HG03064 (cell line): Measurements from ENCODE around the gene RAE1.

Experiments
- ATAC-seq: cut with Tn5 transposase; IDR thresholded peaks from one replicate; pipeline ENCODE4 v1.9.1; 2021; ENCODE audit warnings: low read depth; ENCODE audit not compliant: unreplicated experiment

RAE1 gene

DNA sequence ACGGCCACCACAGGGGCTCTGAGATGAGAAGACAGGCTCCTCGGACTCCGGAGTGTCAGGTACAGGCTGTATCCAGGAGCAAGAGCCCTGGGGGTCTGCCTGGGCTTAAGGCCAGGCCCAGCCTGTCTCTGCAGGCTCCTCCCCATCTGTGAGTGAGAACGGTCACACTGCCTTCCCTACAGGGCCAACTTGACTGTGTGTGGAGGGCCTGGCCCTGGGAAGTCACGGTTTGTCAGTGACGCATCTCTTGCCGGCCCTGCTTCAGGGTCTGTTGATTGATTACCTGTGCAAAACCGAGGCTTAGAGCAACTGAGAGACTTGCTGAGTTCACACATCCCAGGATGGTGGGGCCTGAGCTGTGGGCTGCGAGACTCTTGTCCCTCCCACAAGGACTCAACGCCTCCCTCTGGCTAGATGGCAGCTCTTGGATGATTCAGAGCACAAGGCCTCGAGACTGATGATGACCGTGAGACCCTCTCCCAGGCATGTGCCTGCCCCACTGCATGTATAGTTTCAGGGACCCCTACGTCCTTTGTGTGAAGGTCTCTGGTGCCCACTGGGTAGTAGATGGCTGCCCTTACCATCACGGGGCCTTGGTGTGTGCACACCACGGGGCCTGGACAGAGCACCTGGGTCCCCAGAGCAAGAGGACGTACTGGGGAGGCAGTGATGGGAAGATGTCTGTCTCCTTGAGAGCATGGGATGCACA is 46.1 kb downstream of the RAE1 start:
- no peak for ATAC-seq

DNA sequence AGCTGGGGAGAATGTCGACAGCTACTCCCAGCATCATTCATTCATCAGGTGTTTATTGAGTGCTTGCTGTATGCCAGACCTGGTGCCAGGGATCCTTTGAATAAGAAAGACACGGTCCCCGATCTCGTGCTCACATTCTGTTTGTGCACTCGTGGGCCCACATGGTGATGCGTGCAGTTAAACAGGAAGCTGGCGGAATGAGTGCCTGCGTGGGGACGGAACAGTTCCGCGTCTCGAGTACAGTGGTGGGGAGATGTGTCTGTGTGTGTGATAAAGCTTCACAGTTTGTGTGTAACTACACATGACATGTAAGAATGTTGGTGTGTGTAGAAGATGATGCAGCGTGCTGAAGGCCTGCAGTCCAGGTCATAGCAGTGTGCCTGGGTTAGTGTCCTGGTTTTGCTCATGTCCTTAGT is 46.6 kb downstream of the RAE1 start:
- ATAC-seq, result peak; percentile 0

DNA sequence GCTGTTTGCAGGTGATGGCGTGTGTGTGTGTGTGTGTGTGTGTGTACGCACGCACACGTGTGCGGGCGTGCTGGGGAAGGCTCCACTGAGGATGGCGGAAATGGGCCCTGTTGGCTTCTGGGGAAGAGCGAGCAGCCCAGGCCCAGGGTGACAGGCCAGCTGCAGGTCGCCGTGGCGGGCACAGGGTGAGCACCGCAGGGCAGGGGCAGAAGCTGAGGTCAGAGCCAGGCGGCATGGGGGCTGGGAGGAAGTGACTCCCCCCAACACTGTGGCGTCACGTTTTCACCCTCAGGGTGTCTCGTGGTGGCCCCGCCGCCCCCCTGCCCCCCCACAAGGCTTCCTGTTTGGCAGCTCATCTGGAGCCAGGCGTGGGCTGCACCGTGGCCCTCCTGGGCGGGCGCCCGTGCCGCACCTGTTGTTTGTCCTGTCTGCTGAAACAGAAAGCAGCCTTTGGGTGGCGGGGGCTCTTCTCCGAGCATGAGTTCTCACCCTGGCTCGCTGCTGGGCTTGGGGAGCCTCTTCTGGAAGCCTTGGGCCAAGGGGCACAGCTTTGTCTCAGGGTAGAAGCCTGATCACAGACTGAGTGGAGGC is 47.3 kb downstream of the RAE1 start:
- peak; percentile 39 for ATAC-seq

DNA sequence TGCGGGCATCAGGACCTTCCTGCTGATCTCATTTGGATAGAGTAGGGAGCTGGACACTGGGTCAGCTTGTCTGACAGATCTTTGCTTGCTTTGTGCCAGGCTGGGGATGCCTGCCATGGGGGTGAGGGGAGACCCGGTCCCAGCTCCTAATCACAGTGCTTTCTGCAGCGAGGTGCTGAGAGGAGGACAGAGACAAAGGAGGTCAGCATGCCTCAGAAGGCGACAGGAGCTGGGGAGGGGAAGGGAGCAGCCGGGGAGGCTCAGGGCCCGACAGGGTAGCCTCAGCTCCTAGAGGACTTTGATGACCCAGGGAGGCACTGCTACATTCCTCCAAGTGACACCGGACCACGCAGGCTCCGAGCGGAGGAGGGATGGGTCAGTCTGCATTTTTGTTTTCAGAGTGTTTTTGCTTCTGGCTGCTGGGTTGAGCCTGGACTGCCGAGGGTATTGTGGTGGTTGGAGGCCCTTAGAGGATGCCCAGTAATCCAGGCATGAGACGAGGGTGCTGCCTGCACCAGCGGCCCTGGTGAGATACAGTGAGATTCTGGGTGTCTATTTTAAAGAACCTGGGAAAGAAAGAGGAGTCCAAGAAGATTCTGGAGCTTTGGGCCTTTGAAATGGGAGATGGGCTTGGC is 48.0 kb downstream of the RAE1 start:
- ATAC-seq, result no peak

DNA sequence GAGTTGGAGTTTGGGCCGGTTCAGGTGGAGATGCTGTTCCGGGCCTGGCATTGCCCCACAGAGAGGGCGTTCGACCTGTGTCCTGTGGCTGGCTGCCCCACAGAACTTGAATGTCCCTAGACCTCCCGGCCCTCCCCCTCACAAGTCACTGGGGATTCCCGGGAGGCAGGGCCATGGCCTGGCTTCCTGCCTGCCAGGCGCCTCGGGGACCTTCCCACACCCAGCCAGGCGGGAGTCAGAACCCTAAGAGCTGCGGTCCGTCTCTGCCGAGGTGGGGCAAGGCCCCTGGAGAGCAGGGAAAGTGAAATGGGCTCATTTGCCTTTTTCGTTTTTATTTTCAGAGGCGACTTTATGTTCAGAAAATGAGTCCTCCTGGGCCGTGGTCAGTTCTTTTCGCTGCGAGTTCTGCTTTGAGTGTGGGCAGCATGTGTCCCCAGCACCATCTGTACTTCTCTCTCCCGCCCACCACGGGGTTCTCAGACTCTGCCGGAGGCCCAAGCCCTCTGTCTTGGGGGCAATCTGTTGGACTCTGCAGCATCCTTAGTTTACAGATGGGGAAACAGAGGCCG is 48.6 kb downstream of the RAE1 start:
- ATAC-seq, result peak; percentile 34

DNA sequence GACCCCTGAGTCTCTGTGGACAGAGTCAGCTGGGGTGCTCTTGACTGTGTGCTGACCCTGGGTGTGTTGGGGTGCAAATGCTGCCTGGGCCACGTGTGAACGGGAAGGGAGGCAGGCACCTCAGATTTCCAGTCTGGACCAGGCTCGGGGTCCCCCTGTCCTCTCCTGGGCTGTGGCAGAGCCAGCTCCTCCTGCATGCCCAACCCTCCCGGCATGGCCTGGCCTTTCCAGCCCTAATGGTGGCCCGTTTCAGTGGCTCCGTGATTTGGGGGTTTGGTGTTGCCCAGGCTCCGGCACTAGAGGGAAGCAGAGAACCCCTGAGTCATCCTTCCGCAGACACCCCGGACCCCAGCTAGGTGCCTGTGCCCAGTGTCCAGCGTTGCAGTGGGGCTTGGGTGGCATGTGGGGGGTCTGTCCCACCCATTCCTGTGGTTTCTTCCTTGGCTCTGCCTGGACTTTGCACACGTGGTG is 49.2 kb downstream of the RAE1 start:
- no peak for ATAC-seq

DNA sequence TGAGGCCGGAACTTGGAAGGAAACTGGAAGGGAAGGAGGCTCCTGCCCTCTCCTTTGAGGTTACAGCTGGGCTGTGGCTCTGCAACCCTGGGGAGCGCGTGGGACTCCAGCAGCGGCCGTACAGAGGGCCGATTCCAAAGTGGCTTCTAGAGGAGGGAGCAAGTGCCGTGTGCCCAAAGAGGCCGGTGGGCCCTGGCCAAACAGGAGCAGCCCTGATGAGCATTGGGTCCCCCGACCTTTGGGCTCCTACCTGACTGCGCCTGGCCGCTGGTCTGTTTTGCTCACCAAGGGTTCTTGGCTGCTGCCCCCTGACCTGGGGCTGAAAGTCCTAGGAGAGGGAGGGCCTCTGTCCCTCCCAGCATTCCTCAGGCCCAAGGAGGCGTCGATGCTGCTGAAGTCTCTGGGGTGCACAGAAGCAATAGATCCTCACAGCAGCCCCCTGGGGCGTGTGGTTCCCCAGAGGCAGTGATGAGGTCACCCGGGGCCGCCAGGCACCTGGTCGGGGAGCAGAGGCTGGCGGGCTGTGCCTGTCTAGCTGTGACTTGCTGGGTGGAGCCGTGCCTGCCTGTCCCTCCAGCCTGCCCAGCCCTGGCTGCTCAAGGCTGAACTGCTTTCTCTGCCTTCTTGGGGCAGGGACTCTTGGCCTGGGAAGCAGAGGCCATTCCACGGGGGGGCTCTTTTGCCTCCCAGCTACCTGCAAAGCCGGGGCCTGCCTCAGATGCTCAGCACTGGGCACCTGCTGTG is 49.9 kb downstream of the RAE1 start:
- ATAC-seq, result no peak

DNA sequence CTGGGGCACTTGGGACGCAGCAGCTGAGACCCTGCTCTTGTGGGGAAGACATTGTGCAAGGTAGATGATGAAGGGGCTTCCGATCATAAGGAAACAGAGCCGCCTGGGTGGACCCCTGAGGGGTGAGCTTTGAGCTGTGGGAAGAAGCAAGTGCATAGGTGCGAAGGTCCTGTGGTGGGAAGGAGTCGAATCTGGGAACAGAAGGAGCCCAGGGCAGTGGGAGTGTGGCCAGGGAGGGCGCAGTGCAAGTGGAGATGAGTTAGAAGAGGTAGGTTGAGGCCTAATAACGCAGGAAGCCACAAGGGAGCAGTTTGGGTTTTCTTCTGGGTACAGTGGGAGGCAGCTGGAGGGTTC is 50.5 kb downstream of the RAE1 start:
- ATAC-seq, result no peak

DNA sequence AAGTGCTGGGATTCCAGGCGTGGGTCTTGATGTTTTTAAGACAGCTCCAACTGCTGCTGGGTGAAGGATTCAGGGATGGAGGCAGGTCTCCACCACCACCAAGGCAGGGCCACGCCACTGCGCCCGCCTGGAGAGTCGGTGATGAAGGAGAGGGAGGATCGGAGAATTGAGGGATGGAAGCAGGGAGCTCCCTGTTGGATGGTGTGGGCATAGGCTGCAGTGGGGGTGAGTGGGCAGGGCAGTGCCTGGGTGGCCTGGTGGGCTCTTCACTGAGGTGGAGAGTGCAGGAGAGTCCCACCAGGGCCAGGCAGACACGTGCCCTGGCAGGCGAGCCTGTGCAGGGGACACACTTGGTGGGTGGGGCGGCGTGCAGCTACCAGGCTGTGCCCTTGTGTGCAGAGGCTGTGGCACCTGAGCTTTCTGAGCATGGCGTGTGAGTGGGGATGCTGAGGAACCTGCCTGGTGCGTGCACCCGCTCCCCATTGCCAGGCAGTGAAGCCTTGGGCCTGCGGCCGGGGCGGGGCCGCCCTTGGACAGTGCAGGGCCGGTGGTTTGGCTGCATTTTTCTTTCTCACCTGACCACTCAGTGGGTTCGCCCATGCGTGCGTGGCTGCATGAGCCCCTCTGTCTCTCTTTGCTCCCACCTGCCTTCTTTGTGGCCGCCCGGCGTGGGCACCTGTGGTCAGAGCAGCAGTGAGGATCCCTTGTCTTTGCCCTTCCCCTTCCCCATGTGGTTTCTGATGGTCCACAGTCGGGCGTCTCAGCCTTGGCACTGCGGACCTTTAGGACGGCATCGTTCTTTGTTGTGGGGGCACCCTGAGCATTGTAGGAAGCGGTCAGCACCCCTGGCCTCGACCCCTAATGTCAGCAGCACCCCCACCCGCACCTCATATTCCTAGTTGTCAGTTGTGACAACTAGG is 51.4 kb downstream of the RAE1 start:
- ATAC-seq, result no peak

DNA sequence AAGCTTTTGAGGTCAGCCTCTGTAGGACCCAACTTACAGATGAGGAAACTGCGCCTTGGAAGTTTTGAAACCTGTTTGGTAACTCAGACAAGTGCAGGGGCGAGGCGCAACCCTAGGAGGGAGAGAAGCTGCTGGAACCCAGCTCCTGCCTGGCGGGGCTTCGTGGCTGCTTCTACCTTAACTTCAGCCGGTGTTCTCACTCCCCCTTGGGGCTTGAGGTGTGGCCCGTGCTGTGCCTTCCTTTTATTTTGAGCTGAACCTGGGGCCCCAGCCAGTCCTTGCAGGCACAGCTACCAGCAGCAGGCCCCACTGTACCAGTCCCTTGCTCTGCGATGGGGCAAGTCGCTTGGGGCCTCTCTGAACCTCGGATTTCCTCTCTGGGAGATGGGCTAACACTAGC is 52.2 kb downstream of the RAE1 start:
- no peak for ATAC-seq

DNA sequence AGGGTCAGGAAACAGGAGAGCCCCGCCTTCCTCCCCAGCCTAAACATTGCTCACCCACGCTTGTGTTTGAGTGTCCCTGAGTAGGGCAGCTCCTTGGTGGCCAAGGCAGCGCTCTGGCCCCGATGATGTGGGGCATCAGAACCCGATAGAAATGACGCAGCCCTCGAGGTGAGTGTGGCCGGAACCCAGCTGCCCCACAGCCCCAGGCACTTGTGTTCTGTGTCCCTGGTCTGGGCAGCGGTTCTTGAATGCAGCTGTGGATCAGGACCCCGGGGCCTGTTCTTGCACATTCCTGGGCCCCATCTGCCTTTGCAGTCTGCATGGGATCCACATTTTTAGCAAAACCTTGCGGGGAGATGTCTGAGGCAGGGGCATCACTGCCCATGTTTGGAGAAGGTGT is 53.0 kb downstream of the RAE1 start:
- ATAC-seq, result no peak

DNA sequence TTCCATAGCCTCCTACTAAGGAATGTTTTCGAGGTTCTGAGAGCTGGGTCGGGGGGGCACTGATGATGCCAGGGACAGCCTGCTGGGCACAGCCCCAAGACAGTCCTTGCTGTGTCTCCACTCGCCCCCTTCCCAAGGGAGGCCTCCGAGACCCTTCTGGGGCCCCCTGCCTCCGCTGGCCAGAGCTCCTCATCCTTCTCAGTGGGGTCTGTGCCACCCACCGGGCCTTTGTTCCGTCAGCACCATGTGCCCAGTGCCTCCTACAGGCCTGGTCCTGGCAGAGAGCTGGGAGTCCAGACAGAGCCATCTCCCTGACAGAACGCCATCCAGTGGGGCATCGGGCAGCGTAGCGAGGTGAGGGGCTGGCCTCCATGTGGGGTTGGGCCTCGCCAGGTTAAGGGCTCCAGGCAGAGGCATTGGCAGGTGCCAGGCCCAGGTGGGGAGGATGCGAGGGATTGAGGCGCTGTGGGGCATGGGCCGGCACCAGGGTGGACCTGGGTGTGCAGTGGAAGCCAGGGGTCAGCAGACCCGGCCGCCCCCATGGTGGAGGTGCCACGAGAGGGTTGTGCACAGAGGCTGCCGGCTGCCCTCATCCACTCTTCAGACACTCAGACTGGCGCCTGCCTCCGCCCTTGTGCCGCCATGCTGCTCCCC is 53.5 kb downstream of the RAE1 start:
- no peak for ATAC-seq

DNA sequence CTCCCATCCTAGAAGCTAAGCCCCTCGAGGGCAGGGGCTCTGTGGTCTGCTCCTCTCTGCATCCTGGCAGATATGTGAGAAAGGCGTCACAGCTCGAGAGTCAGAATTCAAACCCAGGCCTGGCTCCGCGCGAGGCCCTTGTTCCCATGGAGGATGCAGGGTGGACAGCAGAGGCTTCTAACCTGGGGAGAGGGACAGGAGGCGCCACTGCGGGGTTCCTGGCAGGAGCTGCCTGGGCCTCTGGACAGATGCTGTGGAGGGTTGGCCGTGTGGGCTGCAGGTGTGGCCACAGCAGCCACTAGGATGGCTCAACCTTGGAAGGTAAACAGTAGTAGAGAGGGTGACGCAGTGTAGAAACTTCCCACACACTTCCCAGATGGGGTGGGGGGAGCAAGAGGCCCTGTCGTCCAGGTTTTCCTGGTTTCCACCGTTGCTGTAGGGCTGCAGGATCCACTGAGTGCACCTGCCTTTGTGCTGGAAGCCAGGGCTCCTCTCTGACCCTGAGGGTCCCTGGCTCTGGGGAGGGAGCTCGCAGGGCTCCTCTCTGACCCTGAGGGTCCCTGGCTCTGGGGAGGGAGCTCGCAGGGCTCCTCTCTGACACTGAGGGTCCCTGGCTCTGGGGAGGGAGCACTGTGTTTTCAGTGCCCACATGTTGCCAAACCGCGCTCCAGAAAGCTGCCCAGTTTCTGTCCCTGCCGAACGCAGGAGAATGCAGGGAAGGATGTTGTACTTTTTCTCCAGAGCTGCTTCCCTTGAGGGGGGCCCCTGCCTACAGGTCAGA is 54.4 kb downstream of the RAE1 start:
- ATAC-seq, result no peak

DNA sequence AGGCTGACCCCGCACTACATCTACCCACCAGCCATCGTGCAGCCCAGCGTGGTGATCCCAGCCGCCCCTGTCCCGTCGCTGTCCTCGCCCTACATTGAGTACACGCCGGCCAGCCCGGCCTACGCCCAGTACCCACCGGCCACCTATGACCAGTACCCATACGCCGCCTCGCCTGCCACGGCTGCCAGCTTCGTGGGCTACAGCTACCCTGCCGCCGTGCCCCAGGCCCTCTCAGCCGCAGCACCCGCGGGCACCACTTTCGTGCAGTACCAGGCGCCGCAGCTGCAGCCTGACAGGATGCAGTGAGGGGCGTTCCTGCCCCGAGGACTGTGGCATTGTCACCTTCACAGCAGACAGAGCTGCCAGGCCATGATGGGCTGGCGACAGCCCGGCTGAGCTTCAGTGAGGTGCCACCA is 56.5 kb downstream of the RAE1 start:
- no peak for ATAC-seq

DNA sequence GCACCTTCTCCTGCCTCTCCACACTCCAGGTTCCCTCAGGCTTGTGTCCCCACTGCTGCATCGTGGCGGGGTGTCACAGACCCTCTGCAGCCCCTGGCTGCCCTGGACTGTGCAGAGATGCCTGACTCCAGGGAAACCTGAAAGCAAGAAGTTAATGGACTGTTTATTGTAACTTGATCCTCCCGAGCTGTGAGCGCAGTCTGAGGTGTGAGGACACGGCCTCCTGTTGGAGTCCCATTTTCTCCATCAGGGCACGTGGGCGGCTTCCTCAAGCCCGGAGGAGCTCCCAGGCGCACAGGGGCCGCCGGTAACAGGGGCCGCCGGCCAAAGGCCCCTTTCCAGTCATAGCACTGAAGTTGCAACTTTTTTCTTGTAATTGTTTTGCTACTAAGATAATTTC is 57.1 kb downstream of the RAE1 start:
- no peak for ATAC-seq

DNA sequence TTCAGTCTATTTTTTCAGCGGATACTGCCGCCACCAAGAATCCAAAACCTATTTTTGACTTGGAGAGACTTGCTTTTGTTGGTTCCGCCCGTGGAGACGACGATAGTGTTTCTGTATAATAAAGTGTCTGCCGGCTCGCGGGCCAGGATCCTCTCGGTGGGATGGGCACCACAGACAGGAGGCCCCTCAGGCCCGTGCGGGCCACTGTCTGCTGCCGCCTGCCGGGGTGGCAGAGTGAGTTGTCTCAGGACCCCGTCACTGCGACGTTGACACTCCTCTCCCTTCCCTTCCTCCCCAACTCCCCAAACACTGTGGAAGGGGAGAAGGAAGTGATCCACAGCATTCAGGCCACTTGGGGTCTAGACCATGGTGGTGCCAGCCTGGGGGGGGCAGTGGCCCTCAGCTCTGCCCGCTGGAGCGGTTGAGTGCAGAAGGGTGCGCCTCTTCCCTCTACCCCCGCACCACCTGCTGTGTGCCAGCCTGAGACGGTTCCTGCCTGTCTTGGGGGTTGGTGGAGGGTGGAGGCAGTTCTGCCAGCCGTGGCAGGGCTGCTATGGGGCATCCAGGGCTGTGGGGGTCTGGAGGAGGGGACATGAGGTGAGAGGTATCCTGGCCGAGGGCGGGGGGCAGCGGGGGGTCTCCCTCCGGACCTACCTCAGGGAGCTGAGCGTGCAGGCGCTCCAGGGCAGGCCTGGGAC is 57.6 kb downstream of the RAE1 start:
- ATAC-seq, result no peak

DNA sequence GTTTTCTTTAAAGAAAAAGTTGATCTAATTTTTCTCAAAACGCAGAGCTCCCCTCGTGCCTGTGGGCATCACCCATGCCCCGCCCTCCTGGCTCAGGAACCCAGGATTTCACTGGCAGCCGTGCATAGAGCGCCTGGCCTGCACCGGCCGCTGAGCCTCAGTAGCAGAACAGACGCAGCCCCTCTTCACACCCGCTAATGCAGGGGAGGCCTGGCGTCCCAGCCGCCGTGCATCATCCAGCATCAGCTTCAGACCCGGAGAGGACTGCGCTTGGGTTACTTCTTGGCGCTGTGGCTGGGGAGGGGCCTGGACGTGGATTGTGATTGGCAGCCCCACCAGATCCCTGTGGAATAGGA is 58.2 kb downstream of the RAE1 start:
- ATAC-seq, result no peak

DNA sequence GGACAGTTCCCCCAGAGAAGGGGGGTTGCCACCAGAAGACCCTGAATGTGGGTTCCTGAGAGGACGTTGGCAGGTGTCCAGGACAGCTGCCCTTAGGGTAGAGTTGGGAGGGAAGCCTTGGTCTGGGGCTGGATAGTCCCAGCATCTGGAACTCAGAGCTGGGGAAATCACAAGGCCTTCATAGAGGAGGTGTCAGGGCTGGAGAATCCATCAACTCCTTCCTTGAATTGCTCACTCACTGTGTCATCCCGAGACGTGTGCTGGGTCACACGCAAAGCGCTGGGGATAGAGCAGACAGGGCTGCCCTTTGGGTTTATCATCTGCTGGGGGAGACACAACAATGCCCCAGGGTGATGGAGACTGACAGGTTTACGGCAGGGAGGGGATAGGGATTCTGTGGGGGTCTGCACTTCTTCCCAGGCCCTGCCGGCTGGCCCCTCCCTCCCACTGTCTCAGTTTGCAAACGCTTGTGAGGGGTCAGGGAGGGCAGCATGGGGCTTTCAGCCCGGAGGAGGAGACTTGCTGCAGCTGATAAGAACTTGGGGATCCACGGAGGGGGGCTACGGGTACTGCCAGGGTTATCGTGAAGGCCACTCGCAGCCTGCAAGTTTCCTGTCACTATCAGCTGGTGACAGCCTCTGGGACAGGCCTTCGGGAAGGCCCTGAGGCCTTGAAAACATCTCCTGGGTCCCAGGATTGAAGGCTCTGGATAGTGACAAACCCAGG is 58.8 kb downstream of the RAE1 start:
- ATAC-seq, result no peak
